Esophagus muscularis mucosa (tissue), 4 donors: ENCODE data around the gene ZEB2.

Source experiments
- CTCF ChIP-seq, 3 experiments: fragments of 200-600 bp in 2 of 3; fragments of 450-650 bp in 1 of 3; sonication (generic) in 2 of 3; IDR thresholded peaks; one replicate each; pipeline ENCODE4 v1.5.1; 2017 to 2019; ENCODE audit warnings: antibody characterized with exemption in 3 of 3, mild to moderate bottlenecking in 2 of 3, moderate library complexity in 1 of 3
- EP300 ChIP-seq: sonication (generic); formaldehyde crosslinking; IDR thresholded peaks from one replicate; pipeline ENCODE4 v1.6.1; 2017; ENCODE audit warnings: antibody characterized with exemption
- POLR2AphosphoS5 ChIP-seq, 2 donors: sonication (generic); formaldehyde crosslinking; IDR thresholded peaks; one replicate each; pipeline ENCODE4 v1.6.1; 2017; ENCODE audit warnings: antibody characterized with exemption in 2 of 2

- TF ChIP-seq CTCF (IDR thresholded peaks at IDR 0.05) (no peak), EP300 (no peak), POLR2AphosphoS5 (IDR thresholded peaks at IDR 0.05) (no peak)
These were observed 116.0 kb downstream of the ZEB2 start for GRCh38 chr2:144403933-144404332.
